HG02943 (cell line): ENCODE data around the gene ATP1A2.

ENCODE experiments used
- ATAC-seq: cut with Tn5 transposase; IDR thresholded peaks from one replicate; pipeline ENCODE4 v1.9.1; 2021; ENCODE audit warnings: mild to moderate bottlenecking, low read depth, moderate library complexity; ENCODE audit not compliant: unreplicated experiment

The ATP1A2 gene

GRCh38 chr1:160115545-160116282 is at the start of gene ATP1A2:
Gene ATP1A2, plus strand, starts transcription at chr1:160115759. Its CDS starts 103 bp downstream, at chr1:160115862.
- no peak for ATAC-seq

GRCh38 chr1:160066829-160067745 is 48.5 kb upstream of the ATP1A2 start:
- no peak for ATAC-seq

GRCh38 chr1:160068225-160068624 is 47.3 kb upstream of the ATP1A2 start:
- ATAC-seq, result no peak

- ATAC-seq, result no peak
These were observed 45.9 kb upstream of the ATP1A2 start, which contains the start of gene KCNJ10 for GRCh38 chr1:160069460-160070231. Gene KCNJ10, minus strand, starts transcription at chr1:160070160. Its CDS starts 27,628 bp downstream, at chr1:160042532.

- ATAC-seq, result no peak
These were observed 45.1 kb upstream of the ATP1A2 start for GRCh38 chr1:160070243-160071163.

- no peak for ATAC-seq
These were observed 44.3 kb upstream of the ATP1A2 start for GRCh38 chr1:160071289-160071688.

- ATAC-seq, result no peak
These were observed 40.7 kb upstream of the ATP1A2 start for GRCh38 chr1:160074865-160075264.

GRCh38 chr1:160075836-160076235 is 39.7 kb upstream of the ATP1A2 start:
- ATAC-seq, result no peak

- ATAC-seq, result no peak
These were observed 39.3 kb upstream of the ATP1A2 start for GRCh38 chr1:160076295-160076694.

- no peak for ATAC-seq
These were observed 38.1 kb upstream of the ATP1A2 start for GRCh38 chr1:160077486-160077885.

- no peak for ATAC-seq
These were observed 36.9 kb upstream of the ATP1A2 start for GRCh38 chr1:160078512-160079195.

GRCh38 chr1:160079448-160079847 is 36.1 kb upstream of the ATP1A2 start:
- ATAC-seq, result no peak

- no peak for ATAC-seq
These were observed 35.0 kb upstream of the ATP1A2 start for GRCh38 chr1:160080381-160081100.

- no peak for ATAC-seq
These were observed 34.2 kb upstream of the ATP1A2 start, which contains the start of gene KCNJ9 for GRCh38 chr1:160081261-160081936. Gene KCNJ9, plus strand, starts transcription at chr1:160081538. Its CDS starts 2,493 bp downstream, at chr1:160084031.

GRCh38 chr1:160082487-160082886 is 33.1 kb upstream of the ATP1A2 start:
- no peak for ATAC-seq

- no peak for ATAC-seq
These were observed 32.6 kb upstream of the ATP1A2 start for GRCh38 chr1:160082926-160083325.

- no peak for ATAC-seq
These were observed 31.4 kb upstream of the ATP1A2 start for GRCh38 chr1:160083968-160084770.
